8988T (cell line): ENCODE data around the gene KLHL34.

ENCODE experiments used
- DNase-seq: peaks from one replicate; pipeline ENCODE4 v3.0.0; 2011

Gene KLHL34

DNA sequence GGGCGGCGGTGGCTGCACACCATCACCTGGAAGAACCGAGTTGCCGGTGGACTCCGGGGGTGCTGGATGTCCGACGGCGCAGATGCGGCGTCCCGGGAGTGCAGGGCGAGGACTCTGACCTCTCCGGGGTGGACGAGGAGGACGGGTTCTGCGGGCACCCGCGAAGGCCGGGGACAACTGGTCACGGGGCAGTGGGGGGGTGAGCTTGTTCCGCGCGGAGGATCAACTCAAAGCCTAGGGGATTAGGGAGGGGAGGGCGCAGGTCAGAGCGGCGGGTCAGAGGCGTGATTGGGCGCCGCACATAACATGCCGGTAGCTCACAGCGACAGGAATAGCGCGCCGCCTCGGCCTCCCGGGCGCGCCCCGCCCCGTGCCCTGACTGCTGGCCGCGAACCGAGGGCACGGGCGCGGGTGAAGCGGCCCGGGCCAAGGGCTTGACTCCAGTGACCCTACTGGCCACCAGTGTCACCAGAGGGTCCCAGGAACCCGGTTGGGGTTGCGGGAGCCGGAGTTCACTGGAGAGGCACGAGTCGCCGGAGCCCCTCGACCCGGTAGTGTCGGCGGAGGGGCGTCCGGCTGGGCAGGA is at the start of gene KLHL34:
TSS of gene KLHL34 (minus strand) at position 179 of the 586 bp plus-strand sequence. CDS start 542 bp downstream, outside the sequence.
- DNase-seq: no peak

- DNase-seq: no peak
These were observed 47.1 kb upstream of the KLHL34 start for GRCh38 chrX:21705225-21705624.

DNA sequence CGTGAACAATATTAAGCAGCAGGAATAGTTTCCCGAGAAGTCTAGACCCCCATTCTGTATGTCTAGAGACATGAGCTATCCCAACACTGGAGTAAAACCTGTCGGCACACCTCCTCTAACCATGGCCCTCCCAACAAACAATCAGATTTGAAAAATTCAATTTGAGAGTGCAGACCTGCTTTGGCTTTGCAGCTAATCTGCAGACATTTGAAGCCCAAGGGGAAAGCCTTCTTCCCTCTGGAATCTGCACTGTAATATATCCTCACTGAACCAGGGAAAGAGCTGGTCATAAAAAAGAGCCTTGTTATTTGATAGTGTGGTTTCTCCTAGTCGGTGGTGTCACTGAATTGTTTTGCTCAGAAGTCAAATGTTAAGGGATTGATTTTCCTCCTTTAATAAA is 44.6 kb upstream of the KLHL34 start:
- no peak for DNase-seq

DNA sequence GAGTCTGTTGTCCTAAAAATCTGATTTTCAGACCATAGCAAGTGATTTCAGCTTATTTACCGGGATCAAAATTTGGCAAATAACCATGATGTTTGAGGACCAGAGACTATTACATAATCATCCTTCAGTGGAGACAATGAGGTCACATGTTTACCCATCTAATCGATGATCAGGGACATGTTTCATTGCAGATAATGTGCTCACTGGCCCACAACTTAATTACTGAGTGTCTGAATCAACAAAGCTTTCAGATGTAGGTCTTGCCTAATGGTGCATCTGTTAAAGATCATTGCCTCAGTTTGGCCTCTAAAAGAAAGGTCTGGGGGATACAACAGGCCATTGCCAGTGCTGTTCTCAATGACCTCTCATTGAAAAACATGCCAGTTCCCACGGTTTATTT is 42.8 kb upstream of the KLHL34 start:
- no peak for DNase-seq

- no peak for DNase-seq
These were observed 42.1 kb upstream of the KLHL34 start for GRCh38 chrX:21700275-21700674.

DNA sequence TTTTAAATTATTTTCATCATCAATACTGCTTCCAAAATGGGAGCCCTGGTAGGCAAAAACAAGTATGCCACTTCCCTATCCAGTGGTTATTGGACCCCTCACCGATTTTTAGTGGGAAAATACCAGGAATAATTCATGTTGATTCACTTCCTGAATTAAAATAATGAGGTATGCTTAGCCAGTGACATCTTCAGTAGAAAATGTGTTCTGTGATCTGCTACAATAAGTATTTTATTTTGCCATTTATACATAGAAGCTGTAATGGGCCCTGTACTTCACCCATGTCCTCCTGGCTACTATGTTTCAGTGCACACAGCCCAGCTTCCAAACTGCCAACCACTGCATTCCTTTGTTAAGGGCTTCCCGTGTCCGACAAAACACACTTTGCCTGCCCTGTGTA is 41.0 kb upstream of the KLHL34 start:
- DNase-seq: no peak

DNA sequence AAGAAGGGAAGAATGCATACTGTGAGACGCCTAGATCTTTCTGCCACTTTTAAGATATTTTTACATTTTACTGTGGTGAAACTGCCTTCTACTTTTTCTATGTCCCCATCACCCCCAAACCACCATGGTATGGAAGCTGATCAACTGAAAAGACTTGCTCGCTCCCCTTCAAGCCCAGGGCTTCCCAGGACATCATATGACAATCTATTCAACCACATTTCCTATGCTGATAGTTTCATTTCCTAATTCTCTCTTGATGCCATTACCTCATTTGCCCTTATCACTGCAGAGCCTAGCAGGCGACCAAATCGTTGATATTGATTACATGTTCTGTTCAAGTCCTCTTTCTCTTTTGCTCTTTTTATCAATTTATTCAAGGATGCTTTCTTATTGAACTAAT is 40.1 kb upstream of the KLHL34 start:
- DNase-seq: no peak

- DNase-seq: no peak
These were observed 33.4 kb upstream of the KLHL34 start for GRCh38 chrX:21691512-21692018.

DNA sequence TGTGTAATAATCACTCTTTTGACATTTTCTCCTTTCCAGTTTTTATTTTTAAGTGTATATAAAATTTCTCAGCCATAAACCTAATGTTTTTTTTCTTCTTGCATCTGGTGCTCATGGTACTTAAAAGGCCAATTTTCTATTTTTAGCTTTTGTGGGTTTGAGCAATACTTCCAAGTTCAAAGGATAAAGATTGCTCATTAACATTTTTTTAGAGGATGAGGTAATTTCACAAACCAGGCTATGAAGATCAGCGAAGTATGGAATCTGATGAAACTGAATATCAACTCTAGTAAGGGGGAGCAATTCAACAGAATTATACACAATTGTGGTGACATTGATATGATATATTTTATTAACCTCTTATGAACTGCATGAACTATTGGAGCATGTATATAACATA is 25.8 kb upstream of the KLHL34 start:
- no peak for DNase-seq

DNA sequence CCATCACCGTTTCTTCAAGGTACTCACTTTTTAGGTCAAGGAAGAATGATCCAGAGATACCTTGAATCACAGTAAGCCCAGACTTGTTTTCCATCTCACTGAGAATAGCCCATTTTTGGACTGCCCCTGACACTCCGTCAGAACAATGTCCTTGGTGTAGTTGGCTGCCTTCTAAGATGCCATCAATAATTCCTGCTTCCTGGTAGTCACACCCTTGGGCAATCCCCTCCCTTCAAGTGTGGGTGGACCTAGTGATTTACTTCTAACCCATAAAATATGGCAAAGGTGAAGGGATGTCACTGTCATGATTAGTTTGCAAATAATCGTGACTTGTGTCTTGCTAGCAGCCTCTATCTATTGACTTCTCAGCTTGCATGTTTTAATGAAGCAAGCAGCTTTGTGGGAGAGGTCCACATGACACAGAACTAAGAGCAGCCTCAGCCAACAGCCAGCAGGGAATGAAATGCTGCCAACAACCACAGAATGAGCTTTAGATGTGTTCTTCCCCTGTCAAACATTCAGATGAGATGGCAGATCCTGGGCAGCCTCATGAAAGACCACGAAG is 20.0 kb upstream of the KLHL34 start:
- no peak for DNase-seq

DNA sequence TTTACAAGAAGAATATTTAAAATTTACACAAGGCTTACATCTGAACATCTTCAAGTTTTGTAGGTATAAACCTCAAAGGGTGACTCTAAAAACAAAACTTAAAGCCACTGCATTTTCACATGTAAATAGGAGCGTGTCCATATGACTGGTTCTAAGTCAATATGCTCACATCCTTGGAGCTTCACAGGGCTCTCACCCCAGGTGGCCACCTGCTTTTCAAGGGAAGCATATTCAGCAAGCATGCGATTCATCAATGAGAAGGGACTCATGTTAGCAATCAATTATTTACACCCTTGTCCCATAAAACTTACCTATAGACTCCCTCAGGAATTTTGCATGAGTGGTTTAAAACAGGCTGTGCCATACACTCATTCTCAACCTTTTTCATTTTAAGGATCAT is 17.8 kb upstream of the KLHL34 start:
- DNase-seq: no peak

DNA sequence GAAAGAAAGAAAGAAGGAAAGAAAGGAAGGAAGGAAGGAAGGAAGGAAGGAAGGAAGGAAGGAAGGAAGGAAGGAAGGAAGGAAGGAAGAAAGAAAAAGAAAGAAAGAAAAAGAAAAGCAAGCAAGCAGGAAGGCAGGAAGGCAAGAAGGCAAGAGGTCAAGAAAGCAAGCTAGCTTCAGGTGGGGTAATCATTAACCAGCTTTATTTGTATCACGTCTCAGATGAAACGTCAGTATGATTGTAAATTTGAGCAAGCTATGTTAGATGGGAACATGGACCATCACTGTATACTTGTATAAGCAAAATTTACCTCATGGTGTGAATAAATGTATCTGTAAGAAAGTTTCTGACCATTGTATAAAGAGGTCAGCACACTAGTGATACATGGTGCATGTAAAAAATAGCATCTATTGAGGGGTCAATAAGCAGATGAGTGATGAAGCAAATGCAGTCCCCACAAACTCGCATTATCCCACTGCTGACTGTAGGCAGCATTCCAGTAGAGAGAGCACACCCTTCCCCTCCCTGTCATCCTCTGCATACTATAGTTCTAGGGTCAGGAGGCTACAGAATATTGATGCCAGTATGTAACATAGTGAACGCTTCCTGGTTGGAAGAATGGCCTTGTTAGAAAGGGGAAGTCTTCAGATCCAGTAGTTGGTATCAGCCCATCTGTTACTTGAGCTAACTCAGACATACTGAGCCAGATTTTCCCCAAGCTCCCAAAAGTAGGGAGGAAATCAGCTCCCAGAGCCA is 16.5 kb upstream of the KLHL34 start:
- no peak for DNase-seq

DNA sequence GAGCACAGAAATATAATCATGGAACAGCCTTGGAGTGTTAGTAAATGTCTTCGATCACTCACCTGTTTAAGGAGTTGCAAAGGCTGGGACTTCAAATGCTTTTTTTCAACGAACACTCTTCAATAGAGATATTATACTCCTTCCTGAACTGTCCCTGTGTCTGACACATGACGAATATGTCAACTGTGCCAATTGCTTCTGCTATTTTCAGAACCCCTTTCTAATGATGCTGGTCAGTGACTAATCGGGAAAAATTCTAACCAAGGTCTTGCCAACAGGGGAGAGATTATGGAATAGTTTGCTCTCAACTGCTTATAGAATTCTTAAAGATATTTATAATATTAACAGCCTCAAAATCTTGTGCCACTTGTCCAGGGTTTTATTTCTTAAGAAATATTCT is 8.5 kb upstream of the KLHL34 start:
- DNase-seq: no peak

- no peak for DNase-seq
These were observed 8.1 kb upstream of the KLHL34 start for GRCh38 chrX:21666252-21666651.

DNA sequence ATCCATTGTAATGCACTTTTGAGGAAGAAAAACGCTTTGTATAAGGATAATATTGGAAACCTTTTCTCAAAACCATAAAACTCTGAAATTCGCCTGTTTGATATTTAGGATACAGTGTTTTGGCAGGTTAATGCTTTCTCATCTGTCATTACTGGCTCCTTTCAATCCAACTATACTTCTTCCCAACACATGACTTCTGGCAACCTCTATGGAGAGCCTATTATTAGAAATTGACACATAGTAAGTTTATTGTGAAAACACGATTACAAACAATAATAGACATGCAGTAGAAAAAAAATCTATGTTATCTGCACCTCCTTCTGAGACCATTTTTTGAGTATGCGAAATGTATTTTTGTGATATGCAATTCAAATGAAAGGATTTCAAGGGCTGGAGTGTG is 4.6 kb upstream of the KLHL34 start:
- DNase-seq: no peak

- no peak for DNase-seq
These were observed 3.2 kb upstream of the KLHL34 start for GRCh38 chrX:21661316-21661715.

GRCh38 chrX:21660156-21660555 is 2.0 kb upstream of the KLHL34 start:
- no peak for DNase-seq

- no peak for DNase-seq
These were observed 1.2 kb upstream of the KLHL34 start for GRCh38 chrX:21659320-21659719.

- no peak for DNase-seq
These were observed 616 bp upstream of the KLHL34 start for GRCh38 chrX:21658746-21659145.

DNA sequence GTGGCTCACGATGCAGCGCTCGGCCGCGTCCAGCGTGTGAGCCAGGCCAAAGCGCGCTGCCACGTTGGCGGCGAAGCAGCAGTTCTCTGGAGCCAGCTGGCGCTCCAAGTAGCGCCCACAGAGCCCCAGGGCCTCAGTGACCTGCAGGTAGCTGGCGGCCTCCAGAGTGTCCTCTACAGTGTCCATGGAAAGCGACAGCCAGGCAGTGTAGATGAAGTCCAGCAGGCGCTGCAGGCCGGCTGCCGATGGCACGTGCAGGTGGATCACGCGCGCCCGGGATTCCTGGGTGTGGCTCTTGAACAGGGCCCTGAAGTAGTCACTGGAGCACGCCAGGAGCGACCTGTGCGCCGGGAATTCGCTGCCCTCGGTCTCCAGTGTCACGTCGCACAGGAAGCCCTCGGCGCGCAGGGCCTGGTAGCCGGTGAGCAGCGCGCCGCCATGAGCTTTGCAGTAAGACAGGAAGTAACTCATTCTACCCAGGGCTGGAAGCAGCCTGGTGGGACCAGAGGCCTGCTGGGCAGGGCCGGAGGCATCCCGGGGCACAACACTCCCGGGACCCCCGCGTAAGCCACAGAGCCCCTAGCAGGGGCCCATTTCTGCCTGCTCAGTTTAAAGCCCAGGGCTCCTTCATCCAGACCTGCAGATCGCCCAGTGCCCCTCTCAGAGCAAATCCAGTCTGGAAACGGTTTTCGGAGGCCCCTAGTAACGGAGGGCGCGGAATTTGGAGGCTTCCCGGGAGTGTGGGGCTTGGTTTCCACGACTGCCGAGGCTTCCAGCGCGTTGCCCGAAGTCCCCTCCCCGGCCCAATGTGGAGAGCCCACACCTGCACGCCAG is 595 bp downstream of the KLHL34 start:
- DNase-seq: no peak

DNA sequence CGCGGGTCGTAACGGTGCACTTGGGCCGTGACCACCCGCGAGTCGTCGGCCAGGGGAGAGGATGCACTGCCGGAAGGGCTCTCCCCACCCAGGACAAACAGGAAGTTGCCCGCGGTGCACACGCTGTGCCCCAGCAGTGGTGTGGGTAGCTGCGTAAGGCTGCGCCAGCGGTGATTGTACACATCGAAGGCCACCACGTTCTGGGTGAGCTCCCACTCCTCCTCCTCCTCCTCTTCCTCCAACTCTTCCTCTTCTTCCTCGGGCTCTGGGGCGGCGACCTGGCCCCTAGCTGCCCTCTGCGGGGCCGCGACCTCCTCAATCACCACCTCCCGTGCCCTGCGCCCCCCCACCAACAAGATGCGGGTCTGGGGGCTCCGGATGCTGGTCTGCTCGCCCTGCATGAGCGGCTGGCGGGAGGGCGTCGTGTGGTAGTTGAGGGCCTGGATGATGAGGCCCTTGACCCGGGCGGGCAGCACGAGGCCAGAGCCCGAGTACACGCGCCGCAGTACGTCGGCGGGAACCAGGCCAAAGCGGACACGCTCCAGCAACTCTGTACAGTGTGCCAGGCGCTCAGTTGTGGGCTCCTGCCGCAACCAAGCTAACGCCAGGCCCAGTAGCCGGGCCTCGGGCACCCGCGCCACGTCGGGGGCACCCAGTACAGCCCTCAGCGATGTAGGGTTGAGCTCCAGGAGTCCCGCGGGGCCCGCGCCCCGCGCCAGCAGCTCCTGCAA is 1.4 kb downstream of the KLHL34 start:
- no peak for DNase-seq

DNA sequence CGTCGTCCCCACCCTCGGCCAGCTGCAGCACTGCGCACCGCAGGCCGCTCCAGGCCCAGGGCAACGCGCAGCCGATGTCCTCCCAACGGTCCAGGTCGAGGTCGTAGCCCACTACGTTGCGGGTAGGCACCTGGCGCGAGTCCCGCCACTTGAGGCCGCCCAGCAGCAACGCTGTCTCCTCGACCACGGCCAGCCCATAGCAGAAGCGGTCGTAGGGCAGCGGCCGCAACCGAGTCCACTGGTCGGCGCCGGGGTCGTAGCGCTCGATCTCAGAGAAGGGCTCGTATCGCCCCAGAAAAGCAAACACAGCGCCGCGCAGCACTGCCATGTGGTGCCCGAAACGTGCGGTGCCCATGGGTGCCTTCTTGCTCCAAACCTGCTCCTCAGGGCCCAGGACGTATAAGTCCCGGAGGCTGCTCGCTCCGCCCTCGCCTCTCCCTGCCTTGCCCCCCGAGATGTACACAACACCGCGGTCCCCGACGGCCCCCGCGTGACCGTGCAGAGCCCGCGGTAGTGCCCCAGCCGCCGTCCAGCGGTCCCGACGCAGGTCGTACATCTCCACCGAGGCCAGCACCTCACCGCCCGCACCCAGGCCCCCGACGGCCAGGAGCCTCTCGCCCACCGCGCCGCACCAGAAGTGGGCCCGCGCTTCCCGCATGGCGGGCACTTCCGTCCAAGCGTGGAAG is 2.1 kb downstream of the KLHL34 start:
- DNase-seq: no peak
